Measurements from ENCODE around the gene TP53RK. TPM values are rescaled to one million over a fixed set of nuclear protein-coding genes. Genes with fewer than 3 reads are reported as not detected.

Gene TP53RK
- total RNA-seq, 1 donor from 2014 or later, result 6.4 TPM

DNA sequence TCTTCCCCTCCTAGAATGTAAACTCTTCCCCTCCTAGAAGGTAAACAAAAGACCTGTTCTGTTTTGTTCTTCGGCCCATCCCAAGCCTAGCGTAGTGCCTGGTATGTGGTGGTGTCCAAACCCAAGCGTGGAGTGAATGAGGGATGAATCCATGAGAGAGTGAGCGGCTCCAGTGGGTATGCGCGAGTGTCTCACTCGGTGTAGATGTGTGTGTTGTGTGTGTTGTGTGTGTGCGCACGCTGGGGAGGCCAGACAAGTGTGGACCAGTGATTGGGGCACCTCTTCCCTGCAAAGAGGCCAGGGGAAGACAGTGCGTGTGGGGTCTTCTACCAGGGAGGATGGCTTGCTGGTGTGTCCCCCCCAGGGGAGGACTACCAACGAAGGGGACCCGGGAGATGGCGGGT, 19.8 kb upstream of the TP53RK start:
- intact Hi-C loops (cut with DNase I), result no loop called here
- DNase-seq (ENCODE audit: low spot score), result no peak

DNA sequence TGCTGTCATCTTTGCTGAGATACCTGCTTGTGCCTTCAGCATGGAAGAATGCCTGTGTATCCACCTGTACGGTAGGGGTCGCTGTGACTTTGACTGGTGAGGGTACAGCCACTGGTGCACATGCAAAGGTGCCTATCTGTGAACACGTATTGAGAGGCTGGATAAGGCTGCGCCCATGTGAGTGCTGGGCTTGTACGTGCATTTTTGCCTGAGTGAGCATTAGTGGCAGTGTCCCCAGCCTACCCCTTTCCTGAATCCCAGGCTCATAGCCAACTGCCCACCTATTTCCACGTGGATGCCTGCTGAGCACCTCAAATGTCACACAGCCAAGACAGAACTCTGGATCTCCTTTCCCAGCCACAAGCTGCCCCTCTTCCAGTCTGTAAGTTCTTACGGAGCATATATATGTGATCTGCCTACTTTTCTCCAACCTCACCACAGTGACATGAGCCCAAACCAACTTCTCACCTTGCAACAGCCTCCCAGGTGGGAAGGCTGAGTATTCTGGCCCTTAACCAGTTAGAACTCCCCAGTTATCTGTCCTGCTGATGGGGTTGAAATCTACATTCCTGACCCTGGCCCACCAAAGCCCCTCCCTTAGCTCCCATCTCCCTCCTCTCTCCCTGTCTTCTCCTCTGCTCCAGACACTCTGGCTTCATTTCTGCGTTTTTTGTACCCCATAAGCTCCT, 19.1 kb upstream of the TP53RK start:
- intact Hi-C loops (cut with DNase I), result no loop called here
- no peak for DNase-seq (ENCODE audit: low spot score)

DNA sequence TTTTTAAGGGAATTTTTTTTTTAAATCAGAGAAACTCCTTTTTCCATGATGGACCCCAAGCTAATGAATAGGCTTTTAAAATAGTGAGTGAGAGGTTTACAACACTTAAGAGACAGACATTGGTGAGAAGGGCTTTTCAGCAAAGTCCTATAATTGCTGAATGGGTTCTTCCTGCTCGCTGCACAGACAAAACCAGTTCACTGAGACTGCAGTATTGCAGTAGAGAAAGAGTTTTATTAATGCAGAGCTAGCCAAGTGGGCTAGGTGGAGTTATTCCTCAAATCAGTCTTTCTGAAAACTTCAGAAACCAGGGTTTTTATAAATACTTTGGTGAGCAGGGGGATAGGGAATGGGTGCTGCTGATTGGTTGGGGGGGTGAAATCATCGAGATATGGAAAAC, 17.0 kb upstream of the TP53RK start:
- intact Hi-C loops (cut with DNase I), result no loop called here
- DNase-seq (ENCODE audit: low spot score), result no peak

DNA sequence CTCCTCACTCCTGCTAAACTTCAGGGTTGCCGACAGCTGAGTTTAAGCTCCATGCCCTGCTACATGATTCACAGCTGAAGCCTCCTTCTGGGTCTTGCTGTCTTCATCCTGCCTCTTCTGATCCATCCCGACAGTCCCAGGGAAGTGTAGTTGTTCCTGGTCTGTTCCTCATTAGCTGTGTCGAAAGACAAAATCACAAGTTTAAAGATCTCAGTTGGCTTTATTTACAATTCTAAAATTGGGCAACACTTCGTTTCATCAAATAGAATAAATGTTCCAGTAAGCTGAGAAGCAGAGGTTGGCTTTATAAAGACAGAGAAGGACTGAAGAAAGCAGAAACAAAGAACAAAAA, 16.1 kb upstream of the TP53RK start:
- intact Hi-C loops (cut with DNase I), result no loop called here

DNA sequence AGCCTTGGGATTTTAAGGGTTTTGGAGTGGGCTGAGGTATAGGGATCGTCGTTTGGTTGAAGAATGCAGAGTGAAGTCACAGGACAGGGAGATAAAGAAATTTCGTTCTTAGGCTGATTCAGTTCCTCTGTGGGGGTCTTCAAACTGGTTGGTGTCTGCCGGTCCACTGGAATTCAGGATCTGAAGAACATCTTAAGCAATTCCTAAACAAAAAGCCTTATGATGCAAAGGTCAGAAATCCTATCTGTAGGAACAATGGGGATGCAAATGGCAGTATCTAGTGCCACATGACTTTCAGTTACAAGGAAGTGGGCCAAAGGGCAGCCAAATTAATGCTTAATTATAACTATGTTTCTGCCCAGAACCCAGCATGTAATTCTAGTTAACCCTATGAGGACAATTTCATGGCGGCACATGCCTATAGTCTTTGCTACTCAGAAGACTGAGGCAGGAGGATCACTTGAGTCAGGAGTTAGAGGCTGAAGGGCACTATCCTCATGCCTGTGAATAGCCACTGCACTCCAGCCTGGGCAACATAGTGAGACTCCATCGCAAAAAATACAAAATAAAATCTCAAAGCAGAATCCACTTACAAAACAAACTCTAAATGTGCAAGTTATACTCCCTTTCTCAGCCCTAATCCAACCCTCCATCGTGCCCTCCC, 15.6 kb upstream of the TP53RK start:
- intact Hi-C loops (cut with DNase I), result no loop called here
- DNase-seq (ENCODE audit: low spot score), result no peak

More for the DNA sequence above, 16.1 kb upstream of the TP53RK start:
- DNase-seq (ENCODE audit: low spot score), result no peak

DNA sequence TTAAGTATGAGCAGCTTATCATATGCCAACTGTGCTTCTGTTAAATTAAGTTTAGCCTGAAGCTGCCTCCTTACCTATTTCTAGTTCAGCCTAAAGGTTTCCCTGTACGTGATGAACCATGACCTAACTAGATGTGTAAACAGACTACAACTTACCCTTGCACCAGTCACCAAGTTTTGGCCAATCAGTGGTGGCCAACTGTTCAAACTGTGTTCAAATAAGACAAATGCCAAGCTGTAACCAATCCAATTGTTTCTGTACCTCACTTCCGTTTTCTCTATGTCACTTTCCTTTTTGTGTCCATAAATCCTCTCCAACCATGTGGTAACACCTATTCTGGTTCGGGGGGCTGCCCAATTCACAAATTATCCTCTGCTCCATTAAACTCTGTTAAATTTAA, 14.2 kb upstream of the TP53RK start:
- intact Hi-C loops (cut with DNase I), result no loop called here
- no peak for DNase-seq (ENCODE audit: low spot score)

DNA sequence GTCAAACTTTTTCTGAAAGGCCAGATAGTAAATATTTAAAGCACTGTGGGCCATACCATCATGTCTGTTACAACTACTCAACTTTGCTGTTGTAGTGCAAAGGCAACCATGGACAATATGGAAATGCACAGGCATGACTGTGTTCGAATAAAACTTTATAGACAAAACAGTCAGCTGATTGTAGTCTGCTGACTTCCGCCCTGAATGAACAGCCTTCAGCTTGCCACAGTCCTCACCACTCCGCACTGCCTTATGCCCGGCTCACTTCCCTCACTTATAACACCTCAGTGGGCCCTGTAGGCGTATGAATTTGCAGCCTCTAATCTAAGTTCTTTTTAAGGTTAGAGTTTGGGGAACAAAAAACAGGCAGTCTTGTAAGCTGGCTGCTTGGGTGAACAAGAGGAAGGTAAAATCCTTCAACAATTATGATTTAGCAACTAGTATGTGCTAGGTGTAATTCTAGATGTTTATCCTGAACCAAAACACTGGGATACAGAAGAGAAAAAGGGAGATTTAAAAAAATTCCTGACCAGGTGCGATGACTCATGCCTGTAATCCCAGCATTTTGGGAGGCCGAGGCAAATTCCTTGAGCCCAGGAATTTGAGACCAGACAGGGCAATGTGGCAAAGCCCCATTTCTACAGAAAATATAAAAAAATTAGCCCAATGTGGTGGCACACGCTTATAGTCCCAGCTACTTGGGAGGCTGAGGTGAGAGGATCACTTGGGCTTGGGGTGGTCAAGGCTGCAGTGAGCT, 13.4 kb upstream of the TP53RK start:
- intact Hi-C loops (cut with DNase I), result no loop called here
- DNase-seq (ENCODE audit: low spot score), result no peak

DNA sequence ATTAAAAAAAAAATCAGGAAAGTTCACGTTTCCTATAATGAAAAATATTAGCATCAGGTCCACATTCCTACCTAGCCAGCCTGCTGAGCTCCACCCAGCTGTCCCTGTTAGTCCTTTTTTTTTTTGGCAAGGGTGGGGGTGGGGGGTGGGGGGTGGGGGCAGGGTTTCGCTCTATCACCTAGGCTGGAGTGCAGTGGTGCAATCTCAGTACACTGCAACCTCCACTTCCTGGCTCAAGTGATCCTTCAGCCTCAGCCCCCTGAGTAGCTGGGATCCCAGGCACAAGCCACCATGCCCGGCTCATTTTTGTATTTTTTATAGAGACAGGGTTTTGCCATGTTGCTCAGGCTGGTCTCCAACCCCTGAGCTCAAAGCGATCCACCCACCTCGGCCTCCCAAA, 12.7 kb upstream of the TP53RK start:
- DNase-seq (ENCODE audit: low spot score), result no peak
- intact Hi-C loops (cut with DNase I), result no loop called here

DNA sequence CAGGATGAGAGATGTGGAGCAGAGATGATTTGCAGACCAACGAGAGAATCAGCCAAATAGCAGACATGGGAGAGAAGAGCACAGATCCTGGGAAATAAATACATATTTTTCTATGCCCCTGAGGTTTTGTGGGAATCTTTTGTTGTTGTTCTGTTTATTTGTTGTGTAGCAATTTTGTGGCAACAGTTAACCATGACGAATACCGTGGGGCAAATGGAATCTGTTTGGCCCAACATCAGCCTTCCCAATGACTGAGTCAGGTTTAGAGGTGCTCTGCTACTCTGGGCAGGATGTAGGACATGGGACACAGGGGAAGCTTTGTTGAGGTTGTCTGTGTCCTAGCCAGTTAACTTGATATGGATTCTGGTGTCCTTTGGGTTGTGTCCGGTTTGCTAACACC, 12.3 kb upstream of the TP53RK start:
- intact Hi-C loops (cut with DNase I), result no loop called here
- no peak for DNase-seq (ENCODE audit: low spot score)

DNA sequence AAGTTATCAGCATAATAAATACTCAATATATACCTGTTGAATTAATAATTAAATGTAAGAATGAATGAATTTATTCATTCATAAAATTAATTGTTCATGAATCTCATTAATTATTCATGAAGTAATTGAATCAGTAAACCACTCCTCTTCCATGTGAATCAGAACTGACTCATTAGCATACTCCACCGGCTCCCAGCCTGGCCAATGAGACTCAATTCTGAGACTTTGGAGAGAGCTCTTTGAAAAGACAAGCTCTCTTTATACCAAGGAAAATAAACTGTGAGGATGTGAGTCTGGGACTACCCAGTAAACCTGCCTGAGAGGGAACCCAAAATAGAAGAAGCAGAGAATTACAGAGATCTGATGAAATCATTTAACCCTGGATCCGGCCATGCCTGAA, 11.8 kb upstream of the TP53RK start:
- intact Hi-C loops (cut with DNase I), result no loop called here
- DNase-seq (ENCODE audit: low spot score), result no peak

DNA sequence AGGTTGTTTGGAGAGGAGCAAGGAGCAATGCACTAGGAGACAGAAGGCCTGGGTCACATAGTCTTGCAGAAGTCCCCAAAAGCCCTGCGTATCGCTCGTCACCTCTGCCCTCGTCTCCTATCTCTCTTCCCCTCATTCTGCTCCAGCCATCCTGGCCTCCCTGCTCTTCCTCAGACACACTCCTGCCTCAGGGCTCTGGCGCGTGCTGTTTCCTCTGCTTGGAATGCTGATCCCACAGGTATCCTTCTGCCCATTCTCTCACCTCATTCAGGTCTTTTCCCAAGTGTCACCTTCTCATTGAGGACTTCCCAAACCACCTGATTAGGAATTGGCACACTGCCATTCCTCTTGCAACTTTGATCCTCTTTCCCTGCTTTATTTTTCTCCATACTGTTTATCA, 11.2 kb upstream of the TP53RK start:
- DNase-seq (ENCODE audit: low spot score), result no peak
- intact Hi-C loops (cut with DNase I), result no loop called here

DNA sequence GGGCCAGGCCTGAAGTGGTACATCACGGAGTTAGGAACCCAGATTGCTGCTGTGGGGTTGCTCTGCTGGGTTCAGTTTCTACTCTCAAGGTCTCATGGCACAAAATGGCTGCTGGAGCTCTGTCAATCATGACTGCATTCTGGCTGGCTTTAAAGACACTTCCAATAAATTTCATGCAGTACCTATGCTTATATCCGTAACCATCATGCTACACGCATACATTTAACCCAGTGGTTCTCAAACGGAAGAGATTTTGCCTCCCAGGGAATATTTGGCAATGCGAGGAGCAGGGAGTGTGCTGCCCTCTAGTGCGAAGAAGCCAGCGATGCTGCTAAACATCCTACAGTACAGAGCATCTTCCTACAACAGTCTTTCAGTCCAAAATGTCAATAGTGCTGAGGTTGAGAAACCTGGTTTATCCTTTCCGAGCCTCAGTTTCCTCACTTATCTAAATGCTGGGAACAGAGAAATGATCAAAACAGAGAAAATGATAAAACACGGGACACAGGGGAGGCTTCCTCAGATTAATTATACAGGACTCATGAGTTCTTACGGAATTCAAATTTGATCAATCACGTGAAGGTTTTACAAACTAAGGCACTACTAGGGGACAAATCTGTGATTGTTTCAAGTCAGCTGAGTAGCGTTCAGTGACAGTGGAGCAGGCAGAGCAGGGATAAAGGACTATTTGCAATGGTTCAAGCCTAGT, 10.6 kb upstream of the TP53RK start:
- intact Hi-C loops (cut with DNase I), result no loop called here

DNA sequence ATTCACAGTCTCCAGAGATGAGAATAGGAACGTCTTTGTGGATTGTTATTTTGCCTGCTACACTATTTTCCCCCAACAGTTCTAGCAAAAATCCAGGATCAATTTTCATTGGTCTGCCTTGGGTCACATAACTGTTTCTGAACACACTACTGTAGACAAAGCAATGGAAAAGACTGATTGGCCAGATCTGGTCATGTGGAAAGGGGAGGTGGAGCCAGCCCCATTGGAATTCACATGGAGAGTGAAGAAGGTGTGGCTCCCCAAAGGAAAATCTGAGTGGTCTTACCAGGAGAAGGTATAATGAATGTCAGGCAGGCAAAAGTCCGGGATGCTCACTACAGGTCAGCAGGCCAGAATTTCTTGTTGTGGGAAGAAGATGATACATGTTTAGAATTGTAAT, 9.5 kb upstream of the TP53RK start:
- no peak for DNase-seq (ENCODE audit: low spot score)
- intact Hi-C loops (cut with DNase I), result no loop called here

More for the DNA sequence above, 10.6 kb upstream of the TP53RK start:
- DNase-seq (ENCODE audit: low spot score), result no peak

DNA sequence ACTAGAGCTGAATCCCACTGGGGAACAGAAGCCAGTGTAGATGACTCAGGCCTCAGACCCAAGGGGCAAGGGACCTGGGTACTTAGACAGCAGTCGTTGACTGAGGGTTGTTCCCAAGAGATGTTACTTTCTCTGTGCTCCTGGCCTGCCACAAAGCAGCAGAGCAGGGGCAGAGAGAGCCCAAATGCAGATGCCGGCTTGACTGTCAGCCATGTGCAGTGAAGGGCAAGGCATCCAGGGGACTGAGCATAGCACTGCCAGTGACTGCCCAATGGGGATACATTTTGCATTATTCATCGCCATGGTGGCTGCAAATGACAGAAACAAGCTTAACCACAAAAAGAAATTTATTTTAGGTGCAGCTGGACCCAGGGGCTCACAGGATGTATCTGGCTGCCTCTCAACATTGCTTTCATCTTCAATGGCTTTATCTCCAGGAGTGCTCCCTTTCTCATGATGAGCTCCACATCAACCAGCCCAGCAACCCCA, 7.6 kb upstream of the TP53RK start:
- DNase-seq (ENCODE audit: low spot score), result no peak
- intact Hi-C loops (cut with DNase I), result no loop called here

DNA sequence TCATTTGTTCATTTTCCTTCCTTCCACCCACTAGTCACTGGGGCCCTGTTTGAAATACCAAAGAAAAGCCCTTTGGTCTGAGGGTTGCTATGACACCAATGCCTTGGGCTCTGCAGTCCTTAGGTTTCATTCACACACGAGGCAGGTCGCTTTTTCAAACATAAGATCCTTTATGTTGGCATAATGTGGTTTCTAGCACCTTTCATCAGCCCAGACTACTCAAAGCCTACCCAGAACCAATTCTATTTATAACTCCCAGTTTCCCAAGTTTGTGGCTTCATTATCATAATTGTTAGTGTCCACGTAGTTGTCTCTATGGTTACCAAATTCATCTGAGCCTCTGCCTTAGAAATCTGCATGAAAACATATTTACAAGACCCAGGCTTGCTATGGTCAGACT, 6.6 kb upstream of the TP53RK start:
- no peak for DNase-seq (ENCODE audit: low spot score)
- intact Hi-C loops (cut with DNase I), result no loop called here

DNA sequence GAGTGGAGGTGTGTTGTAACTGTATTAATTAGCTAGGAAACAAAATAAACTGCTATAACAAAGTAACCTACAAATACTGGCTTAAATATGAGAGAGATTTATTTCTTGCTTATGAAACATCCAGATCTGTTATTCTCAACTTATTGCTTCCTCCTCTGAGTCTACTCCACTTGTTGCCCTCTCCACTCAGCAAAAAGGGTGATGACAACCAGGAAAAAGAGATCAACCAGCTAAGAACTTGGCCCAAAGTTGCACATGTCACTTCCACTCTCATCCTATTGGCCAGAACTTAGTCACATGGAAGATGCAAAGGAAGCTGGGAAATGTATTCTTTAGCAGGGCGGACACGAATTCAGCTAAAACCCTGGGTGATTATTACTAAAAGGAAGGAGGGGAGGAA, 5.2 kb upstream of the TP53RK start:
- DNase-seq (ENCODE audit: low spot score), result no peak
- intact Hi-C loops (cut with DNase I), result no loop called here

DNA sequence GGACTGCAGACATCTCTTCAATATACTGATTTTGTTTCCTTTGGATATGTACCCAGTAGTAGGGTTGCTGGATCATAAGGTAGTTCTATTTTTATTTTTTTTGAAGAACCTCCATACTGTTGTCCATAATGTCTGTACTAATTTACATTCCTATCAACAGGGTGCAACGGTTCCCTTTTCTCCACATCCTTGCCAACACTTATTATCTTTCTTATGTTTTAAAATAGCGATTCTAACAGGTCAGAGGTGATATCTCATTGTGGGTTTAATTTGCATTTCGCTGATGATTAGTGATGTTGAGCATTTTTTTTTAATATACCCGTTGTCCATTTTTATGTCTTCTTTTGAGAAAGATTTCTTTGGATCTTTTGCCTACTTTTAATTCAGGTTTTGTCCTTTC, 2.0 kb upstream of the TP53RK start:
- DNase-seq (ENCODE audit: low spot score), result no peak
- intact Hi-C loops (cut with DNase I), result no loop called here

DNA sequence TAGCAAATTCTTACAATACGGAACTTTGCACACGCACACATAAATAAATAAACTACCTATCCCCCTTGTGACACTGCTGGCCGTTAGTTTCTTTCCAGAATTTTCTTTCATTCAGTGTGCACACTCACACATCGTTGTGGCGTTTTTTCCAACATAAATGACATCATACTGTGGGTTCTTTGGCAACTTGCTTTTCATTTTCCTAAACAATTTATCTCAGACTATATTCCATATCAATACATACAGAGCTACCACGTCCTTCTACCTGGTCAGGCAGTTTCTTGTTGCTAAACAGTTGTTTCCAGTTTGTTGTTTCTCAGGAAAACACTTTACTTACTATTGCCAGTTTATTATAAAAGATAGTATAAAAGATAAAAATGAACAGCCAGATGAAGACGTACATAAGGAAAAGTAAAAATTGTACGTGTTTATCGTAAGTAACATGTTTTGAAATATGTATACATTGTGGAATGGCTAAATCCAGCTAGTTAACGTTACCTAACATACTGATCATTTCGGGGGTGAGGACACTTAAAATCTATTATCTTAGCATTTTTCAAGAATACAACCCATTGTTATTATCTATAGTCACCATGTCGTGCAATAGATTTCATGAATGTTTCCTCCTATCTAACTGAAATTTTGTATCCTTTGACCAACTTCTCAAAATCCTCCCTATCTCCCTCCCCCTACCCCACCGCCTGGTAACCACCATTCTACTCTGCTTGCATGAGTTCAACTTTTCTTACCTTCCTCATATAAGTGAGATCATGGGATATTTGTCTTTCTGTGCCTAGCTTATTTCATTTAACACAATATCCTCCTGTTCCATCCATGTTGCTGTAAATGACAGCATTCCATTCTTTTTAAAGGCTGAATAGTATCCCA, 1.2 kb upstream of the TP53RK start:
- DNase-seq (ENCODE audit: low spot score), result no peak
- intact Hi-C loops (cut with DNase I), result no loop called here

DNA sequence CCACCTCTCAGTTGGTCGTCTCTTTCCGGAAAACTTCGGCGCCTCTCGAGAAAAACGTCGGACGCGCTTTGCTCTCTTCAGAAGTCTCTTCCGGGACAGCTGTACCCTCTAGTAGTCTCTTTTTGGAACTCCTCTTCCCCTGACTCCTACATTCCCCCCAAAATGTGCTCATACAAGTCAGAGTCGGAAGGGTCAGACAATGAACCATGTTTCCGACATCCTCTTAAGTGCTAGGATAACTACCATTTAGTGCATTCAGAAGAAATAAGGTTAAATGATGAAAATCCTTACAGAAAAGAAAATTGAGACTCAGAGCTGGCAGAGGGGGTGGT, 476 bp upstream of the TP53RK start:
- no peak for DNase-seq (ENCODE audit: low spot score)
- intact Hi-C loops (cut with DNase I), result loop anchor here (5.0 kb wide), 1 partner anchor 127 kb away; no protein-coding TSS in a partner anchor
